Measurements from ENCODE around the gene CHST5.
"Not testable (repeated sequence)": the region's sequence is repeated elsewhere in the genome, so short reads cannot be mapped to it uniquely, and the experiment has no call there.

Gene CHST5

DNA sequence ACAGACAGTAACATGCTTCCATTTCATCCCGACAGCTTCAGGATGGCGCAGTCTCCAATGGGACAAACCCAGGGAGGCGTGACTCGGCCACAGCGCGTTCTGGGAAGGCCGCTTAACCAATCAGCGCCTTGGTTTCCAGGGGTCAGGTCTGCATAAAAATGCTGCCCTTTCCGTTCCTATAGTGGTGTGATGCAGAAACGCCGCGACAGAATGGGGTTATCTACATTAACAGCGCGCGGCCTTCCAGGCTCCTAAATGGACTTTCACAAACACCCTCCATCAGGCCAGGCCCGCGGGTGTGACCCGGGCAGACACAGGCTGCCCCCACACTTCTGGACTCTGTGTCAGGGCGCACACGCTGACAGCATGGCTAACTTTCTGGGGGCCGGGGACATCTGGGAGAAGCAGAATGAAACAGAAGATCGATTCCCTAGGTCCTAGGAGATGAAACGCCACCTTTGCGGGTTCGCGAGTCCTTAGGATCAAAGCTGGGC is 19.4 kb upstream of the CHST5 start:
- in situ Hi-C loops (cut with MboI; ENCODE audit: low sequenced_read_pairs, unreplicated experiment) = no loop called here
- peak; percentile 75 for DNase-seq (ENCODE audit: low spot score)
- no peak for TF ChIP-seq CTCF (IDR thresholded peaks at IDR 0.05; ENCODE audit: borderline replicate concordance, control extremely low read depth, extremely low read depth, insufficient read depth, missing control alignments)

GRCh38 chr16:75552951-75553350 is 17.0 kb upstream of the CHST5 start:
- DNase-seq (ENCODE audit: low spot score) = no peak
- TF ChIP-seq CTCF (IDR thresholded peaks at IDR 0.05; ENCODE audit: borderline replicate concordance, control extremely low read depth, extremely low read depth, insufficient read depth, missing control alignments) = no peak
- in situ Hi-C loops (cut with MboI; ENCODE audit: low sequenced_read_pairs, unreplicated experiment) = no loop called here

GRCh38 chr16:75550211-75550662 is 14.3 kb upstream of the CHST5 start:
- peak; percentile 61 for TF ChIP-seq CTCF (IDR thresholded peaks at IDR 0.05; ENCODE audit: borderline replicate concordance, control extremely low read depth, extremely low read depth, insufficient read depth, missing control alignments)
- peak; percentile 67 for DNase-seq (ENCODE audit: low spot score)
- in situ Hi-C loops (cut with MboI; ENCODE audit: low sequenced_read_pairs, unreplicated experiment) = no loop called here

DNA sequence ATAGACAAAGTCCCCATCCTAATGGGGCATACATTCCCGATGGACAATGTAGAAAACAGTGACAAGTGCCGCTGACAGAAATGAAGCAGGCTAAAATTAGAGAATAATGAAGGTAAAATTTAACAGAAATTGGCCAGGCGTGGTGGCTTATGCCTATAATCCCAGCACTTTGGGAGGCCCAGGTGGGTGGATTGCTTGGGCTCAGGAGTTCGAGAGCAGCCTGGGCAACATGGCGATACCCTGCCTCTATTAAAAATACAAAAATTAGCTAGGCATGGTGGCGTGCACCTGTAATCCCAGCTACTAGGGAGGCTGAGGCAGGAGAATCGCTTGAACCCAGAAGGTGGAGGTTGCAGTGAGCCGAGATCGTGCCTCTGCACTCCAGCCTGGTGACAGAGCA is 12.5 kb upstream of the CHST5 start:
- in situ Hi-C loops (cut with MboI; ENCODE audit: low sequenced_read_pairs, unreplicated experiment); DNase-seq (ENCODE audit: low spot score): not testable (repeated sequence)

- no peak for TF ChIP-seq CTCF (IDR thresholded peaks at IDR 0.05; ENCODE audit: borderline replicate concordance, control extremely low read depth, extremely low read depth, insufficient read depth, missing control alignments)
- no peak for DNase-seq (ENCODE audit: low spot score)
- in situ Hi-C loops (cut with MboI; ENCODE audit: low sequenced_read_pairs, unreplicated experiment) = no loop called here
These were observed 10.4 kb upstream of the CHST5 start for GRCh38 chr16:75546293-75546692.

DNA sequence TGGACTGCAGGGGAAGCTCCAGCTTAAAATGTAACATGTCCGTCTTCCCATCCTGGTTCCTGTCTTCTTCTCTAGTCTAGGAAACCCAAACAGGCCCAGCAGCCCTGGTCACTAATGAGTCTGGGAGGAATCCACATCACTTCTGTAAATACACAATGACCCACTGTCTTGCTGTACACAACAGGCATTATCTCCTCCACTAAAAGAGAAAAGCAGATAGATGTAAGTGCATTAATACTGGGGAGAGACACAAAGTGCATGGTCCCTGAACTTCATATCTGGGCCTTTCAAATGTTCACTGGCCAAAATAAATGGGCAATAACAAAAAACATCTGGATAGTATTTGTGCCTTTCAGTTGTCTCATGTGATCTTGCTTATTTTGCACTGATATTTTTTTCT is 10.0 kb upstream of the CHST5 start:
- in situ Hi-C loops (cut with MboI; ENCODE audit: low sequenced_read_pairs, unreplicated experiment); DNase-seq (ENCODE audit: low spot score): not testable (repeated sequence)

DNA sequence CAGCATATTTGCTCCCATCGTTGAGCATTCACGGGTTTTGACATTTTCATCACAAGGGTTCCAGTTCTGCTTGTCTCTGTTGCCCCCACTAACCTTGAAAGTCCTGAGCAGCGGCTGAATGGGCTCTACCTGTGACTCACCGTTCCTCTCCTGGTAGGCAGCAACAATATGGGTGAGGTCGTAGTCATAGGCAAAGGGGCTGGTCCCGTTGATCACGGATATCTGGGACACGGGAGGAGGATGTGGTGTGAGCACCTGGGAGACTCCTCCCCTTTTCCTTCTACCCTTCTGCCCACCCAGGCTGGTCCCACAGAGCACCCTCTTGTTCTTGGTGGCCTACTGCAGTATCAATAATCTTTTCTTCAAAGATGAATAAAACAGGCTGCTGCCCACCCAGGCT is 6.6 kb upstream of the CHST5 start:
- in situ Hi-C loops (cut with MboI; ENCODE audit: low sequenced_read_pairs, unreplicated experiment) = not testable (repeated sequence)

GRCh38 chr16:75541236-75541635 is 5.3 kb upstream of the CHST5 start:
- no peak for TF ChIP-seq CTCF (IDR thresholded peaks at IDR 0.05; ENCODE audit: borderline replicate concordance, control extremely low read depth, extremely low read depth, insufficient read depth, missing control alignments)
- DNase-seq (ENCODE audit: low spot score) = no peak
- in situ Hi-C loops (cut with MboI; ENCODE audit: low sequenced_read_pairs, unreplicated experiment) = no loop called here

More for the DNA sequence above, 6.6 kb upstream of the CHST5 start:
- DNase-seq (ENCODE audit: low spot score) = not testable (repeated sequence)

- in situ Hi-C loops (cut with MboI; ENCODE audit: low sequenced_read_pairs, unreplicated experiment); DNase-seq (ENCODE audit: low spot score): not testable (repeated sequence)
These were observed 3.1 kb upstream of the CHST5 start for GRCh38 chr16:75538882-75539565.
